Caco-2 (cell line): Measurements from ENCODE around the gene SIGMAR1. TPM values are rescaled to one million over a fixed set of nuclear protein-coding genes. Genes with fewer than 3 reads are reported as not detected.

Experiments used
- BruUV-seq: library from RNA; stranded (reverse); fragments of 400-500 nt; replicated peaks from 2 replicates; lab custom pipeline; 2021; lab: Mats Ljungman, UMichigan
- CTCF ChIA-PET: fragments of 300-600 bp; sonication (Branson Sonifier 250); formaldehyde crosslinking; loops from one replicate; lab custom pipeline; 2022; ENCODE audit warnings: antibody characterized with exemption; lab: Charles Lee
- POLR2A ChIA-PET: fragments of 300-600 bp; sonication (Branson Sonifier 250); formaldehyde crosslinking; loops from one replicate; lab custom pipeline; 2022; ENCODE audit warnings: antibody characterized with exemption; lab: Charles Lee
- DNase-seq, 2 experiments: peaks; one replicate each; pipeline versions ENCODE4 v3.0.0 to v3.0.0-alpha.2; 2020 to 2022
- H3K27me3 ChIP-seq: replicated peaks from 2 replicates; pipeline ENCODE4 v1.6.0; 2011; ENCODE audit warnings: low read length; ENCODE audit not compliant: control insufficient read depth, insufficient read depth
- H3K36me3 ChIP-seq: 2 replicates; pipeline ENCODE4 v1.5.1; 2011; ENCODE audit warnings: low read length; ENCODE audit not compliant: control insufficient read depth, insufficient read depth
- H3K4me1 ChIP-seq: fragments of 250-450 bp; sonication (Bioruptor Pico); 2 replicates; pipeline ENCODE4 v1.5.1; 2020; ENCODE audit warnings: mild to moderate bottlenecking
- H3K4me3 ChIP-seq: 2 replicates; pipeline ENCODE4 v1.5.1; 2011; ENCODE audit warnings: low read depth, mild to moderate bottlenecking, control low read depth, low read length
- H3K9me3 ChIP-seq: fragments of 250-450 bp; sonication (Bioruptor Pico); 2 replicates; pipeline ENCODE4 v1.5.1; 2020; ENCODE audit warnings: mild to moderate bottlenecking, moderate library complexity
- H3K27ac Mint-ChIP-seq: one replicate; pipeline ENCODE4 v1.8.0; 2022; ENCODE audit warnings: mixed read lengths; ENCODE audit not compliant: unreplicated experiment
- H3K27me3 Mint-ChIP-seq: one replicate; pipeline ENCODE4 v1.8.0; 2022; ENCODE audit warnings: mixed read lengths; ENCODE audit not compliant: insufficient read depth, unreplicated experiment
- H3K36me3 Mint-ChIP-seq: one replicate; pipeline ENCODE4 v1.8.0; 2022; ENCODE audit warnings: mild to moderate bottlenecking, mixed read lengths; ENCODE audit not compliant: insufficient read depth, unreplicated experiment
- H3K4me1 Mint-ChIP-seq: one replicate; pipeline ENCODE4 v1.8.0; 2022; ENCODE audit warnings: low read depth, mixed read lengths; ENCODE audit not compliant: unreplicated experiment
- H3K4me3 Mint-ChIP-seq: one replicate; pipeline ENCODE4 v1.8.0; 2022; ENCODE audit warnings: mild to moderate bottlenecking, moderate library complexity, mixed read lengths; ENCODE audit not compliant: unreplicated experiment
- H3K9me3 Mint-ChIP-seq: one replicate; pipeline ENCODE4 v1.8.0; 2022; ENCODE audit warnings: mixed read lengths; ENCODE audit not compliant: unreplicated experiment
- intact Hi-C: fragments of 100-400 bp; cut with micrococcal nuclease; formaldehyde crosslinking; loops from one replicate; pipeline ENCODE4 v1.10.0; 2022; ENCODE audit not compliant: unreplicated experiment
- total RNA-seq: library from RNA; stranded (reverse); gene quantifications from 2 replicates; pipeline ENCODE4 v1.2.3, GENCODE V29; 2022
- TF ChIP-seq, protein P1 (sequence below), 2 experiments: fragments of 200-600 bp in 1 of 2; IDR thresholded peaks; 1 replicate in 1 of 2; 2 replicates in 1 of 2; pipeline versions ENCODE4 v1.5.1 to v1.8.0; 2011 to 2022; ENCODE audit warnings: antibody characterized with exemption in 1 of 2, control low read depth in 1 of 2, inconsistent platforms in 1 of 2, low read depth in 1 of 2, low read length in 1 of 2, mild to moderate bottlenecking in 1 of 2, moderate library complexity in 1 of 2; ENCODE audit not compliant: insufficient read depth in 1 of 2, severe bottlenecking in 1 of 2, unreplicated experiment in 1 of 2

Gene SIGMAR1
- total RNA-seq, 1 experiment from 2014 or later: 102 TPM

GRCh38 chr9:34585946-34586669 lies 51.5 kb downstream of the SIGMAR1 start:
- Mint-ChIP-seq H3K9me3 (no peaks in the 10 kb centered on the region), H3K27me3 (peaks cover 33% of the 10 kb centered on the region), H3K36me3 (no peaks in the 10 kb centered on the region), H3K27ac (no peak overlapping the region), H3K4me3 (no peak overlapping the region), H3K4me1 (peaks cover 7% of the 10 kb centered on the region)
- Histone ChIP-seq H3K27me3 (peaks cover 7% of the 10 kb centered on the region), H3K36me3 (no peaks in the 10 kb centered on the region), H3K4me3 (no peak overlapping the region), H3K4me1 (peaks cover 10% of the 10 kb centered on the region), H3K9me3 (no peaks in the 10 kb centered on the region)
- ChIA-PET POLR2A (interaction anchor here (0.6 kb wide), 1 partner anchor 116 kb away, joined by 3 read pairs; no protein-coding TSS in a partner anchor), CTCF (no interaction called here)
- intact Hi-C loops: no loop called here
- BruUV-seq: no TSS peak
- no peak for DNase-seq
- TF ChIP-seq, protein P1, sequence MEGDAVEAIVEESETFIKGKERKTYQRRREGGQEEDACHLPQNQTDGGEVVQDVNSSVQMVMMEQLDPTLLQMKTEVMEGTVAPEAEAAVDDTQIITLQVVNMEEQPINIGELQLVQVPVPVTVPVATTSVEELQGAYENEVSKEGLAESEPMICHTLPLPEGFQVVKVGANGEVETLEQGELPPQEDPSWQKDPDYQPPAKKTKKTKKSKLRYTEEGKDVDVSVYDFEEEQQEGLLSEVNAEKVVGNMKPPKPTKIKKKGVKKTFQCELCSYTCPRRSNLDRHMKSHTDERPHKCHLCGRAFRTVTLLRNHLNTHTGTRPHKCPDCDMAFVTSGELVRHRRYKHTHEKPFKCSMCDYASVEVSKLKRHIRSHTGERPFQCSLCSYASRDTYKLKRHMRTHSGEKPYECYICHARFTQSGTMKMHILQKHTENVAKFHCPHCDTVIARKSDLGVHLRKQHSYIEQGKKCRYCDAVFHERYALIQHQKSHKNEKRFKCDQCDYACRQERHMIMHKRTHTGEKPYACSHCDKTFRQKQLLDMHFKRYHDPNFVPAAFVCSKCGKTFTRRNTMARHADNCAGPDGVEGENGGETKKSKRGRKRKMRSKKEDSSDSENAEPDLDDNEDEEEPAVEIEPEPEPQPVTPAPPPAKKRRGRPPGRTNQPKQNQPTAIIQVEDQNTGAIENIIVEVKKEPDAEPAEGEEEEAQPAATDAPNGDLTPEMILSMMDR (IDR thresholded peaks at IDR 0.05; ENCODE audit: insufficient read depth in 1 of 2, low read depth in 1 of 2, low read length in 1 of 2, severe bottlenecking in 1 of 2, unreplicated experiment in 1 of 2): no peak

- no peaks in the 10 kb centered on the region for H3K9me3 ChIP-seq
- no peak overlapping the region for H3K4me3 ChIP-seq
- no TSS peak for BruUV-seq
- H3K27me3 Mint-ChIP-seq: peaks cover 24% of the 10 kb centered on the region
- intact Hi-C loops: no loop called here
- H3K36me3 ChIP-seq: no peaks in the 10 kb centered on the region
- no peaks in the 10 kb centered on the region for H3K9me3 Mint-ChIP-seq
- no peaks in the 10 kb centered on the region for H3K36me3 Mint-ChIP-seq
- TF ChIP-seq, protein P1 (IDR thresholded peaks at IDR 0.05; ENCODE audit: insufficient read depth in 1 of 2, low read depth in 1 of 2, low read length in 1 of 2, severe bottlenecking in 1 of 2, unreplicated experiment in 1 of 2): no peak
- no peaks in the 10 kb centered on the region for H3K4me1 Mint-ChIP-seq
- no peak for DNase-seq
- ChIA-PET POLR2A (no interaction called here), CTCF (no interaction called here)
- H3K4me1 ChIP-seq: no peaks in the 10 kb centered on the region; the same call in 1 of the 2 replicates
- H3K27ac Mint-ChIP-seq: no peak overlapping the region
- H3K27me3 ChIP-seq: peaks cover 3% of the 10 kb centered on the region
- H3K4me3 Mint-ChIP-seq: no peak overlapping the region
Measured at GRCh38 chr9:34584970-34585369, 52.6 kb downstream of the SIGMAR1 start.

Other genes with a start within 250 kb of the SIGMAR1 start
- 13.4 and 14.7 TPM in 2 replicates for gene FAM219A, start 179.2 kb downstream of the SIGMAR1 start, total RNA-seq
- gene DNAI1, start 179.0 kb downstream of the SIGMAR1 start, total RNA-seq: 0.52 and 0.67 TPM in 2 replicates
- gene ENHO, start 114.8 kb downstream of the SIGMAR1 start, total RNA-seq: 1.00 and 2.1 TPM in 2 replicates
- 0.26 and 0.39 TPM in 2 replicates for gene CNTFR, start 48.1 kb downstream of the SIGMAR1 start, total RNA-seq
- gene RPP25L, start 25.7 kb downstream of the SIGMAR1 start, total RNA-seq: 26.2 and 27.4 TPM in 2 replicates
- gene DCTN3, start 17.3 kb downstream of the SIGMAR1 start, total RNA-seq: 66.1 and 70.0 TPM in 2 replicates
- gene ARID3C, start 8.7 kb downstream of the SIGMAR1 start, total RNA-seq: not detected in 2 replicates
- 50.1 and 52.0 TPM in 2 replicates for gene GALT, start 8.9 kb upstream of the SIGMAR1 start, total RNA-seq
- 5.6 and 7.1 TPM in 2 replicates for gene IL11RA, start 14.4 kb upstream of the SIGMAR1 start, total RNA-seq
- not detected in 2 replicates for gene CCL27, start 24.9 kb upstream of the SIGMAR1 start, total RNA-seq
- not detected in 2 replicates for gene CCL19, start 53.5 kb upstream of the SIGMAR1 start, total RNA-seq
- not detected in 2 replicates for gene CCL21, start 72.3 kb upstream of the SIGMAR1 start, total RNA-seq